IPS DF 6.9 (cell line): Measurements from ENCODE around the gene ST14.

Experiments
- DNase-seq: peaks from one replicate; pipeline ENCODE4 v3.0.0-alpha.2; 2013; ENCODE audit warnings: low read depth, low spot score
- H3K27ac ChIP-seq: one replicate; pipeline ENCODE4 v1.5.1; 2013; ENCODE audit warnings: low read length, control low read depth
- H3K27me3 ChIP-seq: 2 replicates; pipeline ENCODE4 v1.6.1; 2013; ENCODE audit warnings: mild to moderate bottlenecking, low read length; ENCODE audit not compliant: control insufficient read depth, insufficient read depth
- H3K36me3 ChIP-seq: 2 replicates; pipeline ENCODE4 v1.6.1; 2013; ENCODE audit warnings: low read length; ENCODE audit not compliant: control insufficient read depth, insufficient read depth
- H3K4me1 ChIP-seq: 2 replicates; pipeline ENCODE4 v1.6.1; 2013; ENCODE audit warnings: low read length; ENCODE audit not compliant: control insufficient read depth, insufficient read depth
- H3K4me3 ChIP-seq: 2 replicates; pipeline ENCODE4 v1.5.1; 2013; ENCODE audit warnings: mild to moderate bottlenecking, low read length
- H3K9me3 ChIP-seq: 2 replicates; pipeline ENCODE4 v1.6.1; 2013; ENCODE audit warnings: low read length, inconsistent platforms; ENCODE audit not compliant: control insufficient read depth, insufficient read depth
- WGBS: extraction: QIAGEN DNeasy Blood & Tissue Kit; methylation state at CpG from one replicate; pipeline ENCODE4 v1.1.7; 2013; ENCODE audit warnings: mixed read lengths, missing lambda C conversion rate; ENCODE audit not compliant: insufficient read length, insufficient coverage; 5-methylcytosine and 5-hydroxymethylcytosine counted together

Gene ST14

GRCh38 chr11:130175898-130176297, 16.3 kb downstream of the ST14 start:
- Histone ChIP-seq H3K4me1 (no peaks in the 10 kb centered on the region), H3K27me3 (peaks cover 7% of the 10 kb centered on the region; the same call in 1 of the 2 replicates), H3K9me3 (no peaks in the 10 kb centered on the region), H3K36me3 (no peaks in the 10 kb centered on the region), H3K4me3 (no peak overlapping the region), H3K27ac (no peak overlapping the region)
- no CpG with 5 or more reads among the region's 5 CpGs for WGBS
- DNase-seq: no peak

DNA sequence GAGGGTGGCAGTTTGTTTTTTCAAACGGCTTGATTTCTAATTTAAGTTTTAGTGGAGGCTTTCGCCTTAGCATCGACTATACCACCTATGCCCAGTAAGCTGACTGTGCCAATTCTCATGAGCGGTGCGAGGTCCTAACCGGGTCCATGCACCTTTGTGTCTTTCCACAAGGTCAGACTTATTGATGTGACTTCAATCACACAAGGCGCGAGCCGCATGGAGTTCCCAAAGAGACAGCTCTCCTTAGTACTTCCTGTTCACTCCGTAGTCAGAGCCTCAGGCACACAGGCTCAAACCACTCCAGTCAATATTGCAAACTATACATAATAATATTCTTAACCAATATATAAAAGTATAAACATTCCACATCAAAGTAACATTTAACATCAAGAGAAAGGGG, 18.2 kb downstream of the ST14 start:
- WGBS: no CpG with 5 or more reads among the region's 10 CpGs
- Histone ChIP-seq H3K27me3 (no peaks in the 10 kb centered on the region), H3K36me3 (no peaks in the 10 kb centered on the region), H3K4me3 (no peak overlapping the region), H3K4me1 (no peaks in the 10 kb centered on the region), H3K27ac (no peak overlapping the region), H3K9me3 (no peaks in the 10 kb centered on the region)
- DNase-seq: no peak

GRCh38 chr11:130178441-130179339, 19.1 kb downstream of the ST14 start:
- WGBS: no CpG with 5 or more reads among the region's 16 CpGs

DNA sequence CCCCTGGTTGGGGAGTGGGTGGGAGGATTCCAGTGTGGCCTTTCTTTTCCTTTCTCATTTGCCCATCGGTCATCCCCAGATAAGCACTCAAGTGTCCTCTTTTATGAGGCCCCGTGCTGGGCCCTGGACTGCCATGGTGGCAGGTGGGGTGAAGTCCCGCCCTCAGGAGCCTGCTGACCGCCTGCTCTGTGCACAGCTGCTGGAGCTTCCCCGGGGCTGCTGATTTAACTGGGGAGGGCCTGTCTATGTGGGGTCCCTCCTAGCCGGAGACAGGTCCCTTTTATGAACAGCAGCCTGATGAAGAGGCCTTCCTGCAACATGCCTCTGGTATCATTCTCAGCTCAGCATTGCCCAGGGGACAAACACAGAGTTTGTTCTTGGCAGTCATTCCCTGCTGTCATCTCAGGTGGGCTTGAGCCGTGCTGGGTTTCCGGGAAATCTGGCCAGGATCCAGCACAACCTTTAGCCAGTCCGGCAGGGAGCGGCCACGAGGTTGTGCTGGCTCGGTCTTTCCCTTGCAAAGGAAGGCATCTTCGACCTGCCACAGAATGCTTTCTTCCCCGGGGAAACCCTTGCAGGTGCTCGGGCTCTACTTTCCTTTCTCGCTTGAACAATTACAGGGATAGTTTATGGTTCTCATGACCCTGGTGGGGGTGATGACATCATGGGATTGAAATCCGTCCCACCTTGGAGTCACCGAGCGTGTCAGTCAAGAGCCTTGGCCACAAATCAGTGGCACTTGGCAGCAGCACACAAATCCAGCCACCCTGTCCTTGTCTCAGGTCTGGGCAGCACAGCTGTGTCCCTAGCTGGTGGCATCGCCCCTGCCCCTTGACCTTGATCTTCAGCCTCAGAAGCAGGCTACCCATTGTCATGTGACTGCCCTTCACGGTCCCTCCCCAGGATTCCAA, 20.1 kb downstream of the ST14 start:
- DNase-seq: no peak
- Histone ChIP-seq H3K27ac (no peak overlapping the region), H3K4me3 (no peak overlapping the region), H3K27me3 (no peaks in the 10 kb centered on the region), H3K36me3 (no peaks in the 10 kb centered on the region), H3K9me3 (no peaks in the 10 kb centered on the region), H3K4me1 (no peaks in the 10 kb centered on the region)
- no CpG with 5 or more reads among the region's 21 CpGs for WGBS

More at GRCh38 chr11:130178441-130179339, 19.1 kb downstream of the ST14 start:
- no peak overlapping the region for H3K4me3 ChIP-seq
- no peak for DNase-seq
- H3K4me1 ChIP-seq: no peaks in the 10 kb centered on the region
- no peaks in the 10 kb centered on the region for H3K36me3 ChIP-seq
- no peak overlapping the region for H3K27ac ChIP-seq
- no peaks in the 10 kb centered on the region for H3K9me3 ChIP-seq
- H3K27me3 ChIP-seq: no peaks in the 10 kb centered on the region

GRCh38 chr11:130180491-130180890, 20.9 kb downstream of the ST14 start:
- no peak overlapping the region for H3K4me3 ChIP-seq
- WGBS: no CpG with 5 or more reads among the region's 4 CpGs
- H3K4me1 ChIP-seq: no peaks in the 10 kb centered on the region
- H3K36me3 ChIP-seq: no peaks in the 10 kb centered on the region
- no peak for DNase-seq
- no peak overlapping the region for H3K27ac ChIP-seq
- H3K9me3 ChIP-seq: no peaks in the 10 kb centered on the region
- no peaks in the 10 kb centered on the region for H3K27me3 ChIP-seq

GRCh38 chr11:130180896-130181294, 21.3 kb downstream of the ST14 start:
- H3K4me1 ChIP-seq: no peaks in the 10 kb centered on the region
- WGBS: no CpG with 5 or more reads among the region's 8 CpGs
- no peak overlapping the region for H3K27ac ChIP-seq
- H3K4me3 ChIP-seq: no peak overlapping the region
- H3K9me3 ChIP-seq: no peaks in the 10 kb centered on the region
- DNase-seq: no peak
- H3K36me3 ChIP-seq: no peaks in the 10 kb centered on the region
- H3K27me3 ChIP-seq: no peaks in the 10 kb centered on the region

DNA sequence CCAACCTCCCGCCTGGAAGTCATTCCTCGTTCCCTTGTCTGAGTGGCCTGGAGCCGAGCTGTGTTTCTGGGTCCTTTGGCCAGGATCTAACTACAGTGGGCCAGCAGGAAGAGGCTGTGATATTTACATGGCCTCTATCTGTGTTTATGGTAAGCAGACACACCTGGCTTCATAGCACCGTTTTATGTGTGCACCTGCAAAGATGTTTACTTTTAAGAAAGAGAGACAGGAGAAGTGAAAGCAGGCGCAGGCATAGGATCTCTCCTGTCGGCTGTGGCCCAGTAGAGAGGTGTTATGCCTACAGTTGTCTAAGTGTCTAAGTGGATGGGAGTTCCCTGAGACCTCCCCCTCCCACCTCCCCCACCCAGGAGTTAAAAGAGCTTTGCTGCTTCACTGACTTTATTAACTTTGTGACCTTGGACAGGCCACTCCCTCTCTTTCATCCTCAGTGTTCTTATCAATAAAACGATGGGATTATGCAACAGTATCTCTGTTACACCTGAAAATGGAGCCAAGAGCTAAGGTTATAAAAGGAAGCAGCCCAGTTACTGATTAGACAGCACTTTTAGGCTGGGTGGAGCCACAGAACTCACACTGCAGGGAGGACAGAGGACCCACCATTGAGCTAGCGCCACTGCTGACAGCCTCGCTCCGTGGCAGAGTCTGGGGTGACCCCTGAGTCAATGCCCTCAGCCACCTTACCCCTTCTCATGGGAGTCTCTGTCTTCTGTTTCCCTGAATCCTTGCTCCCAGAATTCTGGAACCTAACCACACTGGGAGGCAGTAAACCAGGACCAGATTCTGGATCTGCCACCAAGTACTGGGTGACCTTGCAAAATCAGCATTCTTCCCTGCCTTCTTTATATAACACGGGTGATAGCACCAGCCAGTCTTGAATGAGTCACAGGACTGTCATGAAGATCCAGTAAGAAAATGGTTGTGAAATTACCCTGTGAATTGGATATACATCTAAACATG, 22.0 kb downstream of the ST14 start:
- H3K4me1 ChIP-seq: no peaks in the 10 kb centered on the region
- H3K9me3 ChIP-seq: no peaks in the 10 kb centered on the region
- H3K4me3 ChIP-seq: no peak overlapping the region
- H3K36me3 ChIP-seq: no peaks in the 10 kb centered on the region
- no peak for DNase-seq
- WGBS: no CpG with 5 or more reads among the region's 11 CpGs
- H3K27me3 ChIP-seq: no peaks in the 10 kb centered on the region
- H3K27ac ChIP-seq: no peak overlapping the region

DNA sequence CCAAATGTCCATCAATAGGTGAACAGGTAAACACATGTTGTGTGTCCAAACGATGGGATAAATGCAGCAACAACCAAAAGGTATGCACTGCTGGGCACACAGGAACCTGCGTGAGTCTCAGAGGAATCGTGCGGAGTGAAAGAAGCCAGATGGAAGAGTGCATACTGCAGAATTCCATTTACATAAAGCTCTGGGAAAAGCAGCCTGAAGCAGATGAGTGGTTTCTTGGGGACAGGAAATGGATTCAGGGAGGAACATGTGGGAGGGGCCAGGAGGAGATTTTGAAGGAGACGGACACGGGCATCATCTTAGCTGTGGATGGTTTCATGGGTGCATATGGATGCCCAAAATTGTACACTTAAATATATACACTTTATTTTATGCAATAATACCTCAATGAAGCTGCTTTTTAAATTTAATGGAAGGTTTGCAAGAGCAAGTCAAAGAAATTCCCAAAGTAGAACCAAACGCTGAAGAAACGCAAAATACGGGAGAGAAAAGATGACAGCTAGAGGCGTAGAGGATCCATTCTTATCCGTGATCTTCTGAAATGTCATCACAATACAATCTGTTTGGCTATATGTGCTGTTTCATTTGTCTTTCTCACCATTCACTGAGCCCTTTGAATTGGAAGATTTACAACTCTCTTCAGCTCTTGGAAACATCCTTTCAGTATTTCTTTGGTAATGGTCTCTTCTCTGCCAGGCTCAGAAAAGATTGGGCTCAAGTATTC, 24.5 kb downstream of the ST14 start:
- no peak overlapping the region for H3K4me3 ChIP-seq
- no peaks in the 10 kb centered on the region for H3K4me1 ChIP-seq
- H3K36me3 ChIP-seq: 0 out of 2 replicates have a peak, but pooled peaks cover 2% of the 10 kb centered on the region
- no peaks in the 10 kb centered on the region for H3K27me3 ChIP-seq
- no peaks in the 10 kb centered on the region for H3K9me3 ChIP-seq
- no peak for DNase-seq
- H3K27ac ChIP-seq: no peak overlapping the region
- WGBS: no CpG with 5 or more reads among the region's 11 CpGs

DNA sequence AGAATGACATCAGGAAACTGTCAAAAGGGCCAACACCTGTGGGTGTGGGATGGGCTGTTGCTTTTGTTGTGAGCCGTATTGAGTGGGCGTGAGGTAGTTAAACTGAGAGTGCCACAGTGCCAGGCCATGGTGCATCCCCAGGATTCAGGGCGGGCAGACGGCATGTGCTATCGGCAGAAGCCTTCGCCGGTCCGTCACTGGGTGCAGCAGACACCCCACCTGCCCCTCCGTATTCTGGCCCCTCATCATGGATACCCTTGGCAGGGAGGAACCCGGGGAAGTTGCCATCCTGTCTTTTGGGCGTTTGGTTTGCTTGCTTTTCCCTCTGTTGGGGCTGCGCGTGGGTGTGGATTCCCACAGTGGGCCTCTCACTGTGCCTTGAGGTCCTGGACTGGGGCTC, 27.5 kb downstream of the ST14 start:
- H3K4me1 ChIP-seq: no peaks in the 10 kb centered on the region
- no peak overlapping the region for H3K27ac ChIP-seq
- no CpG with 5 or more reads among the region's 13 CpGs for WGBS
- no peak overlapping the region for H3K4me3 ChIP-seq
- no peak for DNase-seq
- no peaks in the 10 kb centered on the region for H3K27me3 ChIP-seq
- 0 out of 2 replicates have a peak, but pooled peaks cover 2% of the 10 kb centered on the region for H3K36me3 ChIP-seq
- no peaks in the 10 kb centered on the region for H3K9me3 ChIP-seq
